Measurements from ENCODE around the gene CFAP97.

Gene CFAP97

GRCh38 chr4:185189606-185190305, 14.0 kb downstream of the CFAP97 start:
- Histone ChIP-seq H3K4me3 (ENCODE audit: low read length) (no peak overlapping the region), H3K36me3 (ENCODE audit: control insufficient read depth, insufficient read depth, low read length) (no peaks in the 10 kb centered on the region), H3K9ac (ENCODE audit: low read length) (no peak overlapping the region), H3K4me1 (ENCODE audit: control insufficient read depth, insufficient read depth, low read length) (no peaks in the 10 kb centered on the region), H3K27me3 (ENCODE audit: control insufficient read depth, insufficient read depth, low read length) (no peaks in the 10 kb centered on the region), H3K9me3 (ENCODE audit: control insufficient read depth, low read length) (no peaks in the 10 kb centered on the region)

- H3K36me3 ChIP-seq (ENCODE audit: control insufficient read depth, insufficient read depth, low read length), result no peaks in the 10 kb centered on the region
- H3K27me3 ChIP-seq (ENCODE audit: control insufficient read depth, insufficient read depth, low read length), result no peaks in the 10 kb centered on the region
These were observed 17.0 kb downstream of the CFAP97 start for GRCh38 chr4:185186769-185187168.

GRCh38 chr4:185183622-185184281, 20.0 kb downstream of the CFAP97 start:
- Histone ChIP-seq H3K9ac (ENCODE audit: low read length) (no peak overlapping the region), H3K27me3 (ENCODE audit: control insufficient read depth, insufficient read depth, low read length) (no peaks in the 10 kb centered on the region), H3K4me3 (ENCODE audit: low read length) (no peak overlapping the region), H3K9me3 (ENCODE audit: control insufficient read depth, low read length) (no peaks in the 10 kb centered on the region), H3K4me1 (ENCODE audit: control insufficient read depth, insufficient read depth, low read length) (no peaks in the 10 kb centered on the region), H3K36me3 (ENCODE audit: control insufficient read depth, insufficient read depth, low read length) (no peaks in the 10 kb centered on the region)

More at GRCh38 chr4:185186769-185187168, 17.0 kb downstream of the CFAP97 start:
- H3K9me3 ChIP-seq (ENCODE audit: control insufficient read depth, low read length), result no peaks in the 10 kb centered on the region
- H3K4me1 ChIP-seq (ENCODE audit: control insufficient read depth, insufficient read depth, low read length), result no peaks in the 10 kb centered on the region
- H3K4me3 ChIP-seq (ENCODE audit: low read length), result no peak overlapping the region
- no peak overlapping the region for H3K9ac ChIP-seq (ENCODE audit: low read length)

GRCh38 chr4:185182239-185182638, 21.6 kb downstream of the CFAP97 start:
- Histone ChIP-seq H3K4me1 (ENCODE audit: control insufficient read depth, insufficient read depth, low read length) (no peaks in the 10 kb centered on the region), H3K9me3 (ENCODE audit: control insufficient read depth, low read length) (no peaks in the 10 kb centered on the region)

GRCh38 chr4:185179488-185179887, 24.3 kb downstream of the CFAP97 start:
- H3K4me3 ChIP-seq (ENCODE audit: low read length), result no peak overlapping the region
- H3K36me3 ChIP-seq (ENCODE audit: control insufficient read depth, insufficient read depth, low read length), result no peaks in the 10 kb centered on the region
- H3K27me3 ChIP-seq (ENCODE audit: control insufficient read depth, insufficient read depth, low read length), result no peaks in the 10 kb centered on the region
- no peaks in the 10 kb centered on the region for H3K4me1 ChIP-seq (ENCODE audit: control insufficient read depth, insufficient read depth, low read length)
- H3K9me3 ChIP-seq (ENCODE audit: control insufficient read depth, low read length), result no peaks in the 10 kb centered on the region
- H3K9ac ChIP-seq (ENCODE audit: low read length), result no peak overlapping the region

More at GRCh38 chr4:185182239-185182638, 21.6 kb downstream of the CFAP97 start:
- Histone ChIP-seq H3K36me3 (ENCODE audit: control insufficient read depth, insufficient read depth, low read length) (no peaks in the 10 kb centered on the region), H3K27me3 (ENCODE audit: control insufficient read depth, insufficient read depth, low read length) (no peaks in the 10 kb centered on the region), H3K9ac (ENCODE audit: low read length) (no peak overlapping the region), H3K4me3 (ENCODE audit: low read length) (no peak overlapping the region)

- Histone ChIP-seq H3K4me1 (ENCODE audit: control insufficient read depth, insufficient read depth, low read length) (no peaks in the 10 kb centered on the region), H3K36me3 (ENCODE audit: control insufficient read depth, insufficient read depth, low read length) (no peaks in the 10 kb centered on the region), H3K27me3 (ENCODE audit: control insufficient read depth, insufficient read depth, low read length) (no peaks in the 10 kb centered on the region), H3K4me3 (ENCODE audit: low read length) (no peak overlapping the region), H3K9me3 (ENCODE audit: control insufficient read depth, low read length) (no peaks in the 10 kb centered on the region), H3K9ac (ENCODE audit: low read length) (no peak overlapping the region)
These were observed 32.3 kb downstream of the CFAP97 start for GRCh38 chr4:185171373-185172071.

GRCh38 chr4:185167234-185167633, 36.6 kb downstream of the CFAP97 start:
- H3K9me3 ChIP-seq (ENCODE audit: control insufficient read depth, low read length), result no peaks in the 10 kb centered on the region
- H3K27me3 ChIP-seq (ENCODE audit: control insufficient read depth, insufficient read depth, low read length), result no peaks in the 10 kb centered on the region
- no peak overlapping the region for H3K9ac ChIP-seq (ENCODE audit: low read length)
- no peaks in the 10 kb centered on the region for H3K36me3 ChIP-seq (ENCODE audit: control insufficient read depth, insufficient read depth, low read length)
- no peaks in the 10 kb centered on the region for H3K4me1 ChIP-seq (ENCODE audit: control insufficient read depth, insufficient read depth, low read length)
- H3K4me3 ChIP-seq (ENCODE audit: low read length), result no peak overlapping the region

GRCh38 chr4:185165605-185166063, 38.2 kb downstream of the CFAP97 start:
- Histone ChIP-seq H3K36me3 (ENCODE audit: control insufficient read depth, insufficient read depth, low read length) (no peaks in the 10 kb centered on the region), H3K4me1 (ENCODE audit: control insufficient read depth, insufficient read depth, low read length) (no peaks in the 10 kb centered on the region), H3K4me3 (ENCODE audit: low read length) (no peak overlapping the region), H3K9ac (ENCODE audit: low read length) (no peak overlapping the region), H3K9me3 (ENCODE audit: control insufficient read depth, low read length) (no peaks in the 10 kb centered on the region), H3K27me3 (ENCODE audit: control insufficient read depth, insufficient read depth, low read length) (no peaks in the 10 kb centered on the region)

- Histone ChIP-seq H3K4me1 (ENCODE audit: control insufficient read depth, insufficient read depth, low read length) (no peaks in the 10 kb centered on the region), H3K9me3 (ENCODE audit: control insufficient read depth, low read length) (no peaks in the 10 kb centered on the region)
These were observed 52.5 kb downstream of the CFAP97 start for GRCh38 chr4:185151296-185151695.

GRCh38 chr4:185149392-185149791, 54.4 kb downstream of the CFAP97 start:
- H3K9me3 ChIP-seq (ENCODE audit: control insufficient read depth, low read length), result no peaks in the 10 kb centered on the region
- H3K9ac ChIP-seq (ENCODE audit: low read length), result no peak overlapping the region
- no peaks in the 10 kb centered on the region for H3K27me3 ChIP-seq (ENCODE audit: control insufficient read depth, insufficient read depth, low read length)
- no peaks in the 10 kb centered on the region for H3K36me3 ChIP-seq (ENCODE audit: control insufficient read depth, insufficient read depth, low read length)
- H3K4me1 ChIP-seq (ENCODE audit: control insufficient read depth, insufficient read depth, low read length), result peaks cover 7% of the 10 kb centered on the region
- H3K4me3 ChIP-seq (ENCODE audit: low read length), result no peak overlapping the region

More at GRCh38 chr4:185151296-185151695, 52.5 kb downstream of the CFAP97 start:
- H3K36me3 ChIP-seq (ENCODE audit: control insufficient read depth, insufficient read depth, low read length), result no peaks in the 10 kb centered on the region
- no peak overlapping the region for H3K9ac ChIP-seq (ENCODE audit: low read length)
- no peak overlapping the region for H3K4me3 ChIP-seq (ENCODE audit: low read length)
- H3K27me3 ChIP-seq (ENCODE audit: control insufficient read depth, insufficient read depth, low read length), result no peaks in the 10 kb centered on the region

- Histone ChIP-seq H3K36me3 (ENCODE audit: control insufficient read depth, insufficient read depth, low read length) (no peaks in the 10 kb centered on the region), H3K9ac (ENCODE audit: low read length) (no peak overlapping the region), H3K4me3 (ENCODE audit: low read length) (no peak overlapping the region), H3K27me3 (ENCODE audit: control insufficient read depth, insufficient read depth, low read length) (no peaks in the 10 kb centered on the region), H3K9me3 (ENCODE audit: control insufficient read depth, low read length) (no peaks in the 10 kb centered on the region), H3K4me1 (ENCODE audit: control insufficient read depth, insufficient read depth, low read length) (peaks cover 11% of the 10 kb centered on the region)
These were observed 58.2 kb downstream of the CFAP97 start for GRCh38 chr4:185145572-185145971.
